Pancreas (tissue), 10 donors: ENCODE results near the gene NRXN2. TPM values are rescaled to one million over a fixed set of nuclear protein-coding genes. Genes with fewer than 3 reads are reported as not detected.
A peak's percentile ranks its signal among the peaks of the same experiment; 100 is the strongest.

Source experiments
- ATAC-seq, 4 donors: fragments of 200-7000 bp; cut with Tn5 transposase; one replicate each; pipeline versions ENCODE4 v1.8.0 to v1.9.1; 2020; ENCODE audit warnings: mild to moderate bottlenecking in 4 of 4, moderate library complexity in 4 of 4
- DNase-seq, 6 donors: peaks; one replicate each; pipeline ENCODE4 v3.0.0-alpha.2; 2020
- FAIRE-seq: peaks from 2 replicates; lab custom pipeline; 2012; peaks lifted over from hg19 to GRCh38; lab: Jason Lieb, UNC
- H3K27ac ChIP-seq, 4 donors: fragments of 200-600 bp; sonication (generic); 1 replicate in 3 of 4; 2 replicates in 1 of 4; pipeline versions ENCODE4 v1.5.0 to v1.8.0; 2020
- H3K27me3 ChIP-seq, 4 donors: fragments of 200-600 bp; one replicate each; pipeline ENCODE4 v1.8.0; 2021
- H3K36me3 ChIP-seq, 3 donors: fragments of 200-600 bp; sonication (generic) in 1 of 3; one replicate each; pipeline versions ENCODE4 v1.5.0 to v1.8.0; 2020 to 2021
- H3K4me1 ChIP-seq, 3 donors: fragments of 200-600 bp; one replicate each; pipeline ENCODE4 v1.8.0; 2021
- H3K4me3 ChIP-seq, 4 donors: fragments of 200-600 bp; sonication (generic) in 2 of 4; one replicate each; pipeline versions ENCODE4 v1.5.0 to v1.8.0; 2020 to 2021
- H3K9me3 ChIP-seq, 4 donors: fragments of 200-600 bp; one replicate each; pipeline ENCODE4 v1.8.0; 2021
- WGBS, 2 donors: extraction: QIAGEN DNeasy Blood & Tissue Kit; methylation state at CpG; one replicate each; pipeline ENCODE4 v1.1.7; 2013; 5-methylcytosine and 5-hydroxymethylcytosine counted together
- intact Hi-C, 3 donors: fragments of 100-400 bp; cut with DNase I; formaldehyde crosslinking; loops; one replicate each; pipeline versions ENCODE4 v1.11.1 to v1.14.2; 2022
- polyA plus RNA-seq, 2 donors: library from polyadenylated mRNA; stranded (reverse); fragments of 200-250 nt; gene quantifications; one replicate each; pipeline ENCODE4 v1.2.3, GENCODE V29; 2013
- total RNA-seq, 6 donors: library from RNA; stranded (reverse); fragmentation: NEBNext Ultra II Directional in 4 of 6; extraction: Animal tissue kit (Norgen Biotek cat#: 25700) in 4 of 6; gene quantifications; one replicate each; pipeline versions ENCODE4 v1.2.1 to v1.2.4, GENCODE V29; 2021 to 2023
- TF ChIP-seq, protein P1 (sequence below), 4 donors: fragments of 200-600 bp; sonication (generic) in 3 of 4; IDR thresholded peaks; one replicate each; pipeline versions ENCODE4 v1.5.0 to v1.8.0; 2021; ENCODE audit warnings: antibody characterized with exemption in 4 of 4
- donor health status: healthy with polysubstance abuse.
- donor health status: DM: no; HTN: no; CAD: no; lungs with moderate emphysema.
- donor health status: DM: no; HTN: no; CAD: no.
- donor health status: control.
- donor health status: control.
- donor health status: Bipolar disorder and iron deficiency.
- donor health status: DM: yes; HTN: yes; CAD: no.
- donor health status: DM: no; HTN: no; CAD: no.
- donor health status: DM: no; HTN: no; CAD: no.
- donor health status: DM: yes; HTN: yes; CAD: no.

The NRXN2 gene
- total and polyA plus RNA-seq, 8 donors = 0.69 to 10.8 (median 2.1) TPM

DNA sequence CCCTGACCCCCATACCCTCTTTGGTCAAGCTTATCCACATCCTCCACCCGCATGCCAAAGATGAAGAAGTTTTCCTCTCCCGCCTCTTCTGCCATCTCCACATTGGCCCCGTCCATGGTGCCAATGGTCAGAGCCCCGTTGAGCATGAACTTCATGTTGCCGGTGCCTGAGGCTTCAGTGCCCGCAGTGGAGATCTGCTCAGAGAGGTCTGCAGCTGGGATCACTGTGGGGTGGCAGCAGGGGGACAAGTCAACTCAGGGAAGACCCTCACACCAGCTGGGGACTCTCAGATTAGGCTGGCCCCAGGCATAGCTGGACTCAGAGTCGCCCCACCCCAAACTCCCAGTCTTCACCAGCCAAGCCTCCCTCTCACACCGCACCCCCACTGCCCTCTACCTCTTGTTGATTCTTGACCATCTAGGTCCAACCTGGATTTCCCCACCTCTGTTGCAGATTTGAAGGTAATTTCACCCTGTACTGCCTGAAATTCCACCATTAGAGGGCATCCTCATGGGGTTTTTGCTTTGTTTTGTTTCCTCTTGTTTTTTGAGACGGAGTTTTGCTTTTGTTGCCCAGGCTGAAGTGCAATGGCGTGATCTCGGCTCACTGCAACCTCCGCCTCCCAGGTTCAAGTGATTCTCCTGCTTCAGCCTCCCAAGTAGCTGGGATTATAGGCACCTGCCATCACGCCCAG lies 27.5 kb upstream of the NRXN2 start:
- peak in 2 of 6 donors; percentile 10 to 35 for DNase-seq

DNA sequence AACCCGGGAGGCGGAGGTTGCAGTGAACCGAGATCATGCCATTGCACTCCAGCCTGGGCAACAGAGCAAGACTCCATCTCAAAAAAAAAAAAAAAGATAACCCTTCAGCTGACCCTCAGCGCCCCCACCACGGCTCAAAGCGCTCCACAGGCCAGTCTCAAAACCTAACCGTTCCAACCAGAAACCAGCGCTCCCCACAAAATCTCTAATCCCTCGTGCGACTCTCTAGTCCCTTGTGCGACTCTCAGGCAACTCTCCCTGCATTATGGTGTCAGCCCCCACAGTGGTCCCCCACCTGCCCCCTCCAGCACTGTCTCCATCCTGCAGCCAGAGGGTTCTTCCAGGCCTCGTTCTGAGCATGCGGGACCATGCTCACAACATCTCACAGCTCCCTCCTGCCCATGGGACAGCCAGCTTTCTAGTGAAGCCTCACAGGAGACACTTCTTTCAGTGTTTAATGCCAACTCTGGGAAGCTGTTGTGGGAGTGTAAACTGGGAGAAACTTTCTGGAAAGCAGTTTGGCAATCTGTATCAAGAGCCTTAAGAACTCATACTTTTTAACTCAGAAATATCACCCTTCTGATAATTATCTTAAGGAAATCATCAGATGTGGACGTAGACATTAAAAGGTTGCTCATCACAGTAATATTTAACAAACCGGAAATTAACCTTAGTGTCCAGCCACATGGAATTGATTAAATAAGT lies 25.1 kb upstream of the NRXN2 start:
- no peak for DNase-seq
- H3K4me3 ChIP-seq = no peak overlapping the region
- intact Hi-C loops = no loop called here
- H3K36me3 ChIP-seq = no peaks in the 10 kb centered on the region
- H3K27me3 ChIP-seq = peaks cover 0 to 8% (median 0%) of the 10 kb centered on the region in 4 donors
- ATAC-seq = no peak
- peaks cover 6 to 20% (median 16%) of the 10 kb centered on the region in 3 donors for H3K4me1 ChIP-seq
- TF ChIP-seq, protein P1, sequence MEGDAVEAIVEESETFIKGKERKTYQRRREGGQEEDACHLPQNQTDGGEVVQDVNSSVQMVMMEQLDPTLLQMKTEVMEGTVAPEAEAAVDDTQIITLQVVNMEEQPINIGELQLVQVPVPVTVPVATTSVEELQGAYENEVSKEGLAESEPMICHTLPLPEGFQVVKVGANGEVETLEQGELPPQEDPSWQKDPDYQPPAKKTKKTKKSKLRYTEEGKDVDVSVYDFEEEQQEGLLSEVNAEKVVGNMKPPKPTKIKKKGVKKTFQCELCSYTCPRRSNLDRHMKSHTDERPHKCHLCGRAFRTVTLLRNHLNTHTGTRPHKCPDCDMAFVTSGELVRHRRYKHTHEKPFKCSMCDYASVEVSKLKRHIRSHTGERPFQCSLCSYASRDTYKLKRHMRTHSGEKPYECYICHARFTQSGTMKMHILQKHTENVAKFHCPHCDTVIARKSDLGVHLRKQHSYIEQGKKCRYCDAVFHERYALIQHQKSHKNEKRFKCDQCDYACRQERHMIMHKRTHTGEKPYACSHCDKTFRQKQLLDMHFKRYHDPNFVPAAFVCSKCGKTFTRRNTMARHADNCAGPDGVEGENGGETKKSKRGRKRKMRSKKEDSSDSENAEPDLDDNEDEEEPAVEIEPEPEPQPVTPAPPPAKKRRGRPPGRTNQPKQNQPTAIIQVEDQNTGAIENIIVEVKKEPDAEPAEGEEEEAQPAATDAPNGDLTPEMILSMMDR (IDR thresholded peaks at IDR 0.05) = no peak
- H3K9me3 ChIP-seq = no peaks in the 10 kb centered on the region
- 89 to 92% methylated on average over 15 of the region's 15 CpGs for WGBS, 2 donors
- no peak overlapping the region for H3K27ac ChIP-seq
- no peak for FAIRE-seq

More for the DNA sequence above, 27.5 kb upstream of the NRXN2 start:
- no peak for FAIRE-seq
- no peak for ATAC-seq
- TF ChIP-seq, protein P1 (IDR thresholded peaks at IDR 0.05) = no peak
- intact Hi-C loops = no loop called here
- Histone ChIP-seq H3K27me3 (no peaks in the 10 kb centered on the region), H3K27ac (no peak overlapping the region), H3K4me3 (no peak overlapping the region), H3K4me1 (peaks cover 0 to 3% (median 3%) of the 10 kb centered on the region in 3 donors), H3K9me3 (no peaks in the 10 kb centered on the region), H3K36me3 (no peaks in the 10 kb centered on the region)
- 92 to 95% methylated on average over 13 of the region's 13 CpGs for whole genome bisulfite sequencing, 2 donors

DNA sequence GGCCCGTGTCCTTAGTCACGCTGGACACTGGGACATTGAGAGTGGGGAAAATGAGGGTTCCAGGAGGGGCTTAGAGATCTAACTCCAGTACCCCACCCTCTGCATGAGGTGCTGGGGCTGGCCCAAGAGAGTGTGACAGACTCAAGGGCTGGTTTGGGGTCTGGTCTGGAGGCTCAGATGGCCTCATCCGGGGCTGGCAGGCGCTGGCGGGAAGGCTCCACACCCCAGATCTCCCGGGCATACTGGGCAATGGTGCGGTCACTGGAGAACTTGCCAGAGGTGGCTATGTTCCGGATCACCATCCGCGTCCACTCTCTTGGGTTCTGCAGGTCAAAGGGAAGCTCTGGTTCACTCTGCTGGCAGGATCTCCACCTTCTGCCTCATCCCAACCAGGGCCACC lies 23.5 kb upstream of the NRXN2 start:
- intact Hi-C loops = no loop called here
- H3K27ac ChIP-seq = peak overlapping the region in 2 of 4 donors; percentile 27 to 57
- H3K4me3 ChIP-seq = no peak overlapping the region
- 82 to 83% methylated on average over 10 of the region's 10 CpGs for WGBS, 2 donors
- ATAC-seq (no peak), DNase-seq (peak in 1 of 6 donors; percentile 21), FAIRE-seq (no peak)
- H3K27me3 ChIP-seq = peaks cover 0 to 16% (median 3%) of the 10 kb centered on the region in 4 donors
- no peaks in the 10 kb centered on the region for H3K36me3 ChIP-seq
- TF ChIP-seq, protein P1 (IDR thresholded peaks at IDR 0.05) = no peak
- no peaks in the 10 kb centered on the region for H3K9me3 ChIP-seq
- H3K4me1 ChIP-seq = peaks cover 9 to 30% (median 26%) of the 10 kb centered on the region in 3 donors

DNA sequence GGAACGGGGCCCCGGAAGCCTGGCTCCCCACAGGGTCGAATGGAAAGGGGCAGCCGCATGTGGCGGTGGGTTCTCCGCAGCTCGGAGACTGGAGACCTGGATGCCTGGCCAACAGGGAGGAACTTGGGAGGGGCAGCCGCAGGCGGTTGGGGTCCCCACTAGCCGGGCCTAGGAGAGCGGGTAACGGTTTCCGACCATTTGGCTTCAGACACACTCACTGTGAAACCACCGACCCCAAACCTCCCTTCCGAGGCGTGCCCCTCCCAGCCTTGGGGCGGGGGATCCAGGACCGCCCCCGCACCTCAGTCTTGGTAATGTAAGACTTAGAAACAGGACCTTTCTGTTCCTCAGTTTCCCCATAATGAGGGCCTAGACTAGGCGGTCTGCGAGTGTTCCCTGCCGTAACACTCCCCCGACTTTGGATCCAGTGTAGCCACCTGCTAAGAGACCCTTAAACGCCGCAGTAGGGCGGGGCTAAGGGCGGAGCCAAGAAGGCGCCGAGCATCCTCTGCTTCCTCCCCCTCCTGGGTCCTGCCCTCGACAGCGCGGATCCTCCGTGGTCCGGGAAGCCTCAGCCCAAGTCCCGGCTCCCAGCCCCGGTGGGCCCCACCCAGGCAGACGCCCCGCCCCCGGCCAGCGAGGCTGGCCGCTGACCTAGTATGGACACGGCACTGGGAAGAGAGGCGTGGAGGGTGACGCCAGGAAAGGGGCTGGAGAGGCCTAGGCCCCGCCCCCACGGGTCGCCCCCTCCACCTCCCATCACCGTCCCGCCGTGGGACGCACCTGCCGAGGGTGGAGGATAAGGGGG lies 22.7 kb upstream of the NRXN2 start:
- peaks cover 9 to 30% (median 26%) of the 10 kb centered on the region in 3 donors for H3K4me1 ChIP-seq
- no peak for FAIRE-seq
- intact Hi-C loops = no loop called here
- WGBS, 2 donors = 5 to 10% methylated on average over 52 of the region's 52 CpGs
- peak overlapping the region in 2 of 4 donors; percentile 32 to 61 for H3K4me3 ChIP-seq
- peaks cover 0 to 16% (median 3%) of the 10 kb centered on the region in 4 donors for H3K27me3 ChIP-seq
- peak in 4 of 6 donors; percentile 50 to 83 (median 68) for DNase-seq
- H3K9me3 ChIP-seq = no peaks in the 10 kb centered on the region
- TF ChIP-seq, protein P1 (IDR thresholded peaks at IDR 0.05) = no peak
- no peaks in the 10 kb centered on the region for H3K36me3 ChIP-seq
- H3K27ac ChIP-seq = peak overlapping the region in 3 of 4 donors; percentile 26 to 57 (median 27)
- peak in 3 of 4 donors; percentile 4 to 39 (median 14) for ATAC-seq
